Measurements from ENCODE around the gene IDH3A. TPM values are rescaled to one million over a fixed set of nuclear protein-coding genes. Genes with fewer than 3 reads are reported as not detected.

The IDH3A gene
- polyA plus RNA-seq, 2 of the 4 experiments (the other 2 are of a cell fraction), result 85.6 to 149 TPM

- peak in 1 of 2 experiments; percentile 48; a peak in 2 of 6 replicates for ATAC-seq
- no peak for TF ChIP-seq RFX5 (IDR thresholded peaks at IDR 0.05)
- TF ChIP-seq CHD2 (IDR thresholded peaks at IDR 0.05; ENCODE audit: low read length, partially characterized antibody), result no peak
- no peak for TF ChIP-seq FOXS1 (CRISPR knock-in tag; IDR thresholded peaks at IDR 0.05)
- FAIRE-seq, result no peak
- H3K4me2 ChIP-seq, result no peak overlapping the region
- ChIA-PET CTCF (interaction anchor here (1.0 to 5.9 kb wide), 5 partner anchors 9 to 101 kb away, joined by 3 to 31 read pairs (median 10); partner anchors contain the start of gene CIB2), POLR2A (no interaction called here)
- H3K4me3 ChIP-seq, result no peak overlapping the region
- H3K27ac ChIP-seq, result no peak overlapping the region
- H3K4me1 ChIP-seq, result no peaks in the 10 kb centered on the region
- no peaks in the 10 kb centered on the region for H3K9me3 ChIP-seq
- DNase-seq (ENCODE audit: low read depth in 1 of 2, low spot score in 1 of 2), result no peak
Observed at GRCh38 chr15:78140292-78140691, 8.9 kb upstream of the IDH3A start.

GRCh38 chr15:78142332-78142731, 6.8 kb upstream of the IDH3A start:
- ATAC-seq, result peak in 1 of 2 experiments; percentile 31; a peak in 3 of 6 replicates
- DNase-seq (ENCODE audit: low read depth in 1 of 2, low spot score in 1 of 2), result no peak

GRCh38 chr15:78146425-78147154, 2.6 kb upstream of the IDH3A start:
- TF ChIP-seq RFX5 (IDR thresholded peaks at IDR 0.05) (no peak), MAZ (IDR thresholded peaks at IDR 0.05; ENCODE audit: borderline replicate concordance, low read depth, low read length) (no peak), CEBPB (IDR thresholded peaks at IDR 0.05) (peak; percentile 63 to 87; a peak in 3 of 4 replicates), EHF (CRISPR knock-in tag; IDR thresholded peaks at IDR 0.05) (no peak), USF2 (IDR thresholded peaks at IDR 0.05) (no peak)
- WGBS (ENCODE audit: missing lambda C conversion rate), result 90% methylated on average over 4 of the region's 4 CpGs
- Histone ChIP-seq H3K4me3 (no peak overlapping the region), H3K9me3 (no peaks in the 10 kb centered on the region), H3K4me1 (peaks cover 16% of the 10 kb centered on the region), H3K4me2 (no peak overlapping the region), H3K27ac (no peak overlapping the region)
- ChIA-PET CTCF (interaction anchor here (1.1 to 6.9 kb wide), 9 partner anchors 9 to 96 kb away, joined by 3 to 54 read pairs (median 3); partner anchors contain the start of gene CIB2), POLR2A (no interaction called here)
- FAIRE-seq (no peak), ATAC-seq (no peak), DNase-seq (ENCODE audit: low read depth in 1 of 2, low spot score in 1 of 2) (no peak)

More at GRCh38 chr15:78142332-78142731, 6.8 kb upstream of the IDH3A start:
- Histone ChIP-seq H3K4me1 (no peaks in the 10 kb centered on the region), H3K4me3 (no peak overlapping the region), H3K27ac (no peak overlapping the region), H3K9me3 (no peaks in the 10 kb centered on the region), H3K4me2 (no peak overlapping the region)
- POLR2A ChIA-PET, result no interaction called here
- FAIRE-seq, result no peak
- WGBS (ENCODE audit: missing lambda C conversion rate), result 70% methylated on average over 3 of the region's 3 CpGs
- TF ChIP-seq CTCF (IDR thresholded peaks at IDR 0.05), result no peak
- TF ChIP-seq NR3C1 (IDR thresholded peaks at IDR 0.05), result no peak
- CTCF ChIA-PET, result interaction anchor here (0.6 to 2.4 kb wide), 5 partner anchors 10 to 379 kb away, joined by 3 to 12 read pairs (median 4); no protein-coding TSS in a partner anchor

- CTCF ChIA-PET, result interaction anchor here (0.8 to 6.9 kb wide), 14 partner anchors 9 to 188 kb away, joined by 3 to 54 read pairs (median 4); partner anchors contain the start of gene CIB2
- Histone ChIP-seq H3K4me1 (peaks cover 16% of the 10 kb centered on the region), H3K27ac (peak overlapping the region in 1 of 2 experiments; percentile 84; a peak in 2 of 6 replicates), H3K4me3 (no peak overlapping the region), H3K9me3 (no peaks in the 10 kb centered on the region), H3K4me2 (no peak overlapping the region; the same call in 2 of the 3 replicates)
- TF ChIP-seq JUNB (IDR thresholded peaks at IDR 0.05) (no peak), ZFP36 (IDR thresholded peaks at IDR 0.05; ENCODE audit: borderline replicate concordance, partially characterized antibody) (no peak), RAD21 (conservative IDR thresholded peaks at IDR 0.05 in 1 of 2, IDR thresholded peaks at IDR 0.05 in 1 of 2) (no peak), NR3C1 (IDR thresholded peaks at IDR 0.05) (no peak), ATOH8 (CRISPR knock-in tag; IDR thresholded peaks at IDR 0.05; ENCODE audit: low read depth) (no peak), HEYL (CRISPR knock-in tag; IDR thresholded peaks at IDR 0.05) (no peak), MAFK (IDR thresholded peaks at IDR 0.05; ENCODE audit: partially characterized antibody) (no peak), BCL3 (IDR thresholded peaks at IDR 0.05) (no peak), ZSCAN20 (CRISPR knock-in tag; IDR thresholded peaks at IDR 0.05) (no peak)
- DNase-seq (ENCODE audit: low read depth in 1 of 2, low spot score in 1 of 2) (no peak), ATAC-seq (no peak), FAIRE-seq (no peak)
- POLR2A ChIA-PET, result interaction anchor here (2.4 to 3.4 kb wide), 2 partner anchors 17 to 152 kb away, joined by 12 to 16 read pairs; partner anchors contain the start of genes CIB2 and SKIC8
- 95% methylated on average over 6 of the region's 6 CpGs for WGBS (ENCODE audit: missing lambda C conversion rate)
Observed at GRCh38 chr15:78147566-78147965, 1.6 kb upstream of the IDH3A start.
